GM12864 (cell line): Measurements from ENCODE around the gene KRCC1.

Experiments
- DNase-seq: peaks from one replicate; pipeline ENCODE4 v3.0.0-alpha.2; 2011; ENCODE audit warnings: low read depth
- H3K4me3 ChIP-seq: 2 replicates; pipeline ENCODE4 v1.5.1; 2011; ENCODE audit warnings: mild to moderate bottlenecking, low read depth, low read length, control low read depth
- CTCF ChIP-seq: IDR thresholded peaks from 2 replicates; pipeline ENCODE4 v1.5.1; 2011; ENCODE audit warnings: low read depth, mild to moderate bottlenecking, moderate library complexity, low read length, control low read depth, inconsistent platforms; ENCODE audit errors: missing control alignments

KRCC1 gene

GRCh38 chr2:88016960-88017779 is 38.4 kb downstream of the KRCC1 start:
- no peak for TF ChIP-seq CTCF
- DNase-seq: peak; percentile 36
- H3K4me3 ChIP-seq: peak overlapping the region; percentile 87

- no peak for TF ChIP-seq CTCF
- peak; percentile 88 for DNase-seq
- peak within 1 kb of the TSS; percentile 87 for H3K4me3 ChIP-seq
Observed at GRCh38 chr2:88016086-88016959, 39.3 kb downstream of the KRCC1 start, which contains the start of gene RNU2-63P. Gene RNU2-63P, minus strand, starts transcription at chr2:88016547.

GRCh38 chr2:88011011-88011410 is 44.6 kb downstream of the KRCC1 start:
- no peak for DNase-seq
- TF ChIP-seq CTCF: no peak
- H3K4me3 ChIP-seq: no peak overlapping the region

- no peak for DNase-seq
- no peak for TF ChIP-seq CTCF
- H3K4me3 ChIP-seq: no peak overlapping the region
Observed at GRCh38 chr2:88010136-88010535, 45.4 kb downstream of the KRCC1 start.

- no peak for DNase-seq
Observed at GRCh38 chr2:88006912-88007439, 48.6 kb downstream of the KRCC1 start.

GRCh38 chr2:88005776-88006175 is 49.8 kb downstream of the KRCC1 start:
- H3K4me3 ChIP-seq: no peak overlapping the region
- TF ChIP-seq CTCF: no peak

More at GRCh38 chr2:88006912-88007439, 48.6 kb downstream of the KRCC1 start:
- no peak overlapping the region for H3K4me3 ChIP-seq
- no peak for TF ChIP-seq CTCF

More at GRCh38 chr2:88005776-88006175, 49.8 kb downstream of the KRCC1 start:
- DNase-seq: no peak
